ENCODE data around the gene ADAMTS2. TPM values are rescaled to one million over a fixed set of nuclear protein-coding genes. Genes with fewer than 3 reads are reported as not detected.

Gene ADAMTS2
- total and polyA plus RNA-seq, 2 donors (not counting 3 experiments of a cell fraction or from before 2014, with no cell fraction given), result not detected

DNA sequence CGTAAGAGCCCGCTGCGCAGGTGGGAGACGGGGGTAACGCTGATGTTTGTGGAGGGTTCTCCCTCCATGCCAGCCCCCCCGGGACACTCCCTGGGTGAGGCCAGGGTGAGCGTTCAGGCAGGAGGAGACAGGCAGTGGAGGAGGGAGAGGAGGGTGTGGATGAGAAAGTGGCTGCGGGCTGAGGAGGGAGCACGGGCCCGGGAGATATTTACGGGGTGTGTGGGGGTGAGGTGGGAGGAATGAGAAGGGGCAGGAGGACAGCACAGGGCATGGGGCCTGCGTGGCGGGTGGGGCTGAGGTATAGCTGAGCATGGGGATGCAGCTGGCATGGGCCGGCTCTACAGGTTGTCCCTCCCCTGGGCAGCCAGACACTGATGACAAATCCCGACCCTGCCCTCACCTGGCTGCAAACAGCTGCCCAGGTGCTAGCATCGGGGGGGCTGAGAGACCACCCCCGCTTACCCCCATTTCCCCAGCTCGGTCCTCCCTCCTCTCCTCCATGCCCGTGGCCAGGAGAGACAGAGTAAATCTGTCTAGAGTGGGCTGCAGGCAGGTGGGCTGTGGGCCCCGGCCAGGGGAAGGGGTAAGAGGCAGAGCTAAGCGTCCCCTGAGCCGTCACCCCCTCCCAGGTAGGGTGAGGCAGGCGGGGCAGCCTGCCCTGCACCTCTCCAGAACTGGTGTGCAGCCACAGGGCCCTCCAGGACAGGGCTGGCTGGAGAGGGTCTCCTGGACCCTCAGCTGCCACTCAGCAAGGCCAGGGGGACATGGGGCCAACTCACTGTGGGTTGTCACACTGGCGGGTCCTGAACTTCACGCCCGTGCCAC lies 205.9 kb downstream of the ADAMTS2 start:
- intact Hi-C loops (cut with micrococcal nuclease) (no loop called here), dilution Hi-C loops (cut with MboI; ENCODE audit: extremely low pct_ligation_motif_present, low sequenced_read_pairs) (no loop called here)
- DNase-seq (ENCODE audit: low read depth, low spot score) (no peak), FAIRE-seq (no peak)
- BruUV-seq (replicated peaks), result no TSS peak
- no peak overlapping the region for H3K27ac ChIP-seq (ENCODE audit: insufficient read depth, low read depth, low read length)
- no peak overlapping the region for H3K4me3 ChIP-seq (replicated peaks in 1 of 3; ENCODE audit: insufficient read depth in 1 of 3, low read depth in 1 of 3, low read length in 3 of 3)
- no peaks in the 10 kb centered on the region for H3K79me2 ChIP-seq (ENCODE audit: control insufficient read depth, insufficient read depth, low read length)
- POLR2A ChIA-PET, result no interaction called here
- peaks cover 3% of the 10 kb centered on the region for H3K9me3 ChIP-seq (replicated peaks; ENCODE audit: control insufficient read depth, insufficient read depth, low read length)
- TF ChIP-seq, protein P1, sequence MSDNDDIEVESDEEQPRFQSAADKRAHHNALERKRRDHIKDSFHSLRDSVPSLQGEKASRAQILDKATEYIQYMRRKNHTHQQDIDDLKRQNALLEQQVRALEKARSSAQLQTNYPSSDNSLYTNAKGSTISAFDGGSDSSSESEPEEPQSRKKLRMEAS (IDR thresholded peaks at IDR 0.05; ENCODE audit: insufficient read depth, insufficient read length), result no peak
- TF ChIP-seq GATA2 (IDR thresholded peaks at IDR 0.05; ENCODE audit: insufficient read depth, insufficient read length, low read depth, low read length) (no peak), JUN (IDR thresholded peaks at IDR 0.05; ENCODE audit: borderline replicate concordance, insufficient read depth, insufficient read length, low read depth) (no peak)
- no peak overlapping the region for H3K4me2 ChIP-seq (ENCODE audit: insufficient read depth, low read length)
- H3K36me3 ChIP-seq (ENCODE audit: control insufficient read depth in 2 of 2, extremely low read depth in 1 of 2, insufficient read depth in 2 of 2, low read length in 2 of 2), result no peaks in the 10 kb centered on the region
- H4K20me1 ChIP-seq (replicated peaks; ENCODE audit: control insufficient read depth, extremely low read depth, insufficient read depth, low read length), result no peaks in the 10 kb centered on the region
- CTCF ChIA-PET, result no interaction called here
- no peak overlapping the region for H3K9ac ChIP-seq (replicated peaks; ENCODE audit: extremely low read depth, insufficient read depth, low read length)
- H2AFZ ChIP-seq (ENCODE audit: low read depth, low read length), result no peak overlapping the region
- H3K4me1 ChIP-seq (ENCODE audit: control insufficient read depth, extremely low read depth, insufficient read depth, low read length), result no peaks in the 10 kb centered on the region
- H3K9me1 ChIP-seq (replicated peaks; ENCODE audit: control insufficient read depth, extremely low read depth, insufficient read depth, low read length), result no peaks in the 10 kb centered on the region
- H3K27me3 ChIP-seq (ENCODE audit: control insufficient read depth in 2 of 2, insufficient read depth in 2 of 2, low read length in 2 of 2), result no peaks in the 10 kb centered on the region

DNA sequence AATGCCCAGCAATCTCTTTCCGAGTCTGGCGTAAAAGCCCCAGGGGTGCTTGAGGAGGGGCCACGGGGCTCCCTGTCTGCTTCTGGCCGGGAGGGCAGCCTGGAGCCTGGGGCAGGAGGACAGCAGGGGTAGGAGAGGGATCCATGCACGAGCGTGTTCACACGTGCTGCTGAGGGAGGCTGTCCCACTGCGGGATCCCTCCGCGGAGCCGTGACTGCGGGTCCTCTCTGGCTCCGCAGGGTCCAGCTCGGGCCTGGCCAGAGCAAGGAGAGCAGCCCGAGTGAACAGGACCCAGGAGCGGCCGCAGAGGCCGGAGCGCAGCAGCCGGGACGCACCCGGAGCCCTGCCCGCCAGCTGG lies 206.7 kb downstream of the ADAMTS2 start:
- TF ChIP-seq GATA2 (IDR thresholded peaks at IDR 0.05; ENCODE audit: insufficient read depth, insufficient read length, low read depth, low read length), result no peak
- TF ChIP-seq, protein P2, sequence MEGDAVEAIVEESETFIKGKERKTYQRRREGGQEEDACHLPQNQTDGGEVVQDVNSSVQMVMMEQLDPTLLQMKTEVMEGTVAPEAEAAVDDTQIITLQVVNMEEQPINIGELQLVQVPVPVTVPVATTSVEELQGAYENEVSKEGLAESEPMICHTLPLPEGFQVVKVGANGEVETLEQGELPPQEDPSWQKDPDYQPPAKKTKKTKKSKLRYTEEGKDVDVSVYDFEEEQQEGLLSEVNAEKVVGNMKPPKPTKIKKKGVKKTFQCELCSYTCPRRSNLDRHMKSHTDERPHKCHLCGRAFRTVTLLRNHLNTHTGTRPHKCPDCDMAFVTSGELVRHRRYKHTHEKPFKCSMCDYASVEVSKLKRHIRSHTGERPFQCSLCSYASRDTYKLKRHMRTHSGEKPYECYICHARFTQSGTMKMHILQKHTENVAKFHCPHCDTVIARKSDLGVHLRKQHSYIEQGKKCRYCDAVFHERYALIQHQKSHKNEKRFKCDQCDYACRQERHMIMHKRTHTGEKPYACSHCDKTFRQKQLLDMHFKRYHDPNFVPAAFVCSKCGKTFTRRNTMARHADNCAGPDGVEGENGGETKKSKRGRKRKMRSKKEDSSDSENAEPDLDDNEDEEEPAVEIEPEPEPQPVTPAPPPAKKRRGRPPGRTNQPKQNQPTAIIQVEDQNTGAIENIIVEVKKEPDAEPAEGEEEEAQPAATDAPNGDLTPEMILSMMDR (IDR thresholded peaks at IDR 0.05; ENCODE audit: extremely low read depth in 1 of 2, insufficient read depth in 1 of 2, low read depth in 1 of 2, low read length in 2 of 2), result no peak
- no peak for TF ChIP-seq JUN (IDR thresholded peaks at IDR 0.05; ENCODE audit: borderline replicate concordance, insufficient read depth, insufficient read length, low read depth)
- no peak for TF ChIP-seq EZH2 (IDR thresholded peaks at IDR 0.05; ENCODE audit: borderline replicate concordance, low read depth, low read length, severe bottlenecking)
- no peak for TF ChIP-seq POLR2AphosphoS5 (IDR thresholded peaks at IDR 0.05; ENCODE audit: insufficient read depth, low read depth, low read length)
- TF ChIP-seq FOS (IDR thresholded peaks at IDR 0.05; ENCODE audit: borderline replicate concordance, insufficient read depth, low read length), result no peak
- TF ChIP-seq, protein P1 (IDR thresholded peaks at IDR 0.05; ENCODE audit: insufficient read depth, insufficient read length), result no peak
- no peak for TF ChIP-seq POLR2A (IDR thresholded peaks at IDR 0.05; ENCODE audit: low read depth, low read length)
- no peak for TF ChIP-seq MYC (IDR thresholded peaks at IDR 0.05; ENCODE audit: low read depth, low read length)
- H2AFZ ChIP-seq (ENCODE audit: low read depth, low read length), result no peak overlapping the region
- no peak overlapping the region for H3K4me3 ChIP-seq (replicated peaks in 1 of 3; ENCODE audit: insufficient read depth in 1 of 3, low read depth in 1 of 3, low read length in 3 of 3)
- H3K27me3 ChIP-seq (ENCODE audit: control insufficient read depth in 2 of 2, insufficient read depth in 2 of 2, low read length in 2 of 2), result no peaks in the 10 kb centered on the region
- ChIA-PET CTCF (no interaction called here), POLR2A (no interaction called here)
- DNase-seq (ENCODE audit: low read depth, low spot score) (no peak), FAIRE-seq (no peak)
- no peak overlapping the region for H3K4me2 ChIP-seq (ENCODE audit: insufficient read depth, low read length)
- H3K27ac ChIP-seq (ENCODE audit: insufficient read depth, low read depth, low read length), result no peak overlapping the region
- H3K9ac ChIP-seq (replicated peaks; ENCODE audit: extremely low read depth, insufficient read depth, low read length), result no peak overlapping the region
- H3K36me3 ChIP-seq (ENCODE audit: control insufficient read depth in 2 of 2, extremely low read depth in 1 of 2, insufficient read depth in 2 of 2, low read length in 2 of 2), result no peaks in the 10 kb centered on the region
- peaks cover 3% of the 10 kb centered on the region for H3K9me3 ChIP-seq (replicated peaks; ENCODE audit: control insufficient read depth, insufficient read depth, low read length)
- H4K20me1 ChIP-seq (replicated peaks; ENCODE audit: control insufficient read depth, extremely low read depth, insufficient read depth, low read length), result no peaks in the 10 kb centered on the region
- no TSS peak for BruUV-seq (replicated peaks)
- no peaks in the 10 kb centered on the region for H3K9me1 ChIP-seq (replicated peaks; ENCODE audit: control insufficient read depth, extremely low read depth, insufficient read depth, low read length)
- no peaks in the 10 kb centered on the region for H3K79me2 ChIP-seq (ENCODE audit: control insufficient read depth, insufficient read depth, low read length)
- intact Hi-C loops (cut with micrococcal nuclease), result no loop called here
- dilution Hi-C loops (cut with MboI; ENCODE audit: extremely low pct_ligation_motif_present, low sequenced_read_pairs), result no loop called here
- no peaks in the 10 kb centered on the region for H3K4me1 ChIP-seq (ENCODE audit: control insufficient read depth, extremely low read depth, insufficient read depth, low read length)
